Subcutaneous abdominal adipose tissue (tissue), 5 donors: ENCODE data around the gene ACP1.

Experiments
- H3K27ac ChIP-seq: one replicate; pipeline ENCODE4 v1.7.0; 2013; ENCODE audit warnings: low read depth, mild to moderate bottlenecking, inconsistent platforms, low read length, moderate library complexity
- H3K27me3 ChIP-seq, 5 donors: one replicate each; pipeline ENCODE4 v1.7.0; 2013; ENCODE audit warnings: low read length in 5 of 5, inconsistent platforms in 1 of 5; ENCODE audit not compliant: control insufficient read depth in 5 of 5, insufficient read depth in 4 of 5
- H3K36me3 ChIP-seq, 5 donors: one replicate each; pipeline ENCODE4 v1.7.0; 2013; ENCODE audit warnings: low read length in 5 of 5; ENCODE audit not compliant: control insufficient read depth in 5 of 5, insufficient read depth in 5 of 5
- H3K4me1 ChIP-seq, 5 donors: one replicate each; pipeline ENCODE4 v1.7.0; 2013; ENCODE audit warnings: low read length in 5 of 5, mild to moderate bottlenecking in 3 of 5, moderate library complexity in 1 of 5; ENCODE audit not compliant: control insufficient read depth in 5 of 5, insufficient read depth in 5 of 5
- H3K4me3 ChIP-seq, 5 donors: one replicate each; pipeline ENCODE4 v1.7.0; 2013; ENCODE audit warnings: low read length in 5 of 5, low read depth in 1 of 5
- H3K9ac ChIP-seq, 5 donors: one replicate each; pipeline ENCODE4 v1.7.0; 2013; ENCODE audit warnings: low read length in 5 of 5, mild to moderate bottlenecking in 4 of 5, moderate library complexity in 3 of 5
- H3K9me3 ChIP-seq, 5 donors: one replicate each; pipeline ENCODE4 v1.7.0; 2013; ENCODE audit warnings: low read length in 5 of 5; ENCODE audit not compliant: control insufficient read depth in 5 of 5
- donor health status: healthy.
- donor health status: healthy.
- donor health status: healthy.
- donor health status: healthy.
- donor health status: healthy.

ACP1 gene

GRCh38 chr2:254241-254640, 10.5 kb upstream of the ACP1 start:
- Histone ChIP-seq H3K4me1 (no peaks in the 10 kb centered on the region), H3K27me3 (no peaks in the 10 kb centered on the region)

DNA sequence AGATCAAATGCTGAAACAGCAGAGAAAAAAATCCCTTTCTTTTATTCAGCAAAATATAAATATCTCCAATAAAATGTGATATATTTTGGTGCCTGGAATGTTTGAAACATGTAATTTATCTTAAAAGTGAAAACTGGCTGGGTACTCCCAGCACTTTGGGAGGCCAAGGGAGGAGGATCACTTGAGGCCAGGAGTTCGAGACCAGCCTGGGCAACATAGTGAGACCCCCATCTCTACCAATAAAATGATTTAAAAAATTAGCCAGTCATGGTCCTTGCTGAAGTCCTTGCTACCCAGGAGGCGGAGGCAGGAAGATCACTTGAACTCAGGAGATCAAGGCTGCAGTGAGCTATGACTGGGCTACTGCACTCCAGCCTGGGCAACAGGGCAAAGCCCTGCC, 9.6 kb upstream of the ACP1 start:
- no peak overlapping the region for H3K4me3 ChIP-seq
- H3K9me3 ChIP-seq: peaks cover 0 to 23% (median 13%) of the 10 kb centered on the region in 5 donors
- H3K9ac ChIP-seq: no peak overlapping the region
- H3K36me3 ChIP-seq: peaks cover 0 to 12% (median 7%) of the 10 kb centered on the region in 5 donors
- no peaks in the 10 kb centered on the region for H3K27me3 ChIP-seq
- H3K27ac ChIP-seq: no peak overlapping the region
- no peaks in the 10 kb centered on the region for H3K4me1 ChIP-seq

More at GRCh38 chr2:254241-254640, 10.5 kb upstream of the ACP1 start:
- Histone ChIP-seq H3K9ac (no peak overlapping the region), H3K4me3 (no peak overlapping the region), H3K9me3 (peaks cover 0 to 19% (median 13%) of the 10 kb centered on the region in 5 donors), H3K27ac (no peak overlapping the region), H3K36me3 (peaks cover 6 to 19% (median 12%) of the 10 kb centered on the region in 5 donors)

GRCh38 chr2:256094-256493, 8.7 kb upstream of the ACP1 start:
- Histone ChIP-seq H3K27me3 (no peaks in the 10 kb centered on the region), H3K36me3 (peaks cover 5 to 14% (median 7%) of the 10 kb centered on the region in 5 donors), H3K27ac (no peak overlapping the region), H3K9ac (no peak overlapping the region), H3K9me3 (peaks cover 0 to 32% (median 13%) of the 10 kb centered on the region in 5 donors), H3K4me3 (no peak overlapping the region), H3K4me1 (no peaks in the 10 kb centered on the region)

DNA sequence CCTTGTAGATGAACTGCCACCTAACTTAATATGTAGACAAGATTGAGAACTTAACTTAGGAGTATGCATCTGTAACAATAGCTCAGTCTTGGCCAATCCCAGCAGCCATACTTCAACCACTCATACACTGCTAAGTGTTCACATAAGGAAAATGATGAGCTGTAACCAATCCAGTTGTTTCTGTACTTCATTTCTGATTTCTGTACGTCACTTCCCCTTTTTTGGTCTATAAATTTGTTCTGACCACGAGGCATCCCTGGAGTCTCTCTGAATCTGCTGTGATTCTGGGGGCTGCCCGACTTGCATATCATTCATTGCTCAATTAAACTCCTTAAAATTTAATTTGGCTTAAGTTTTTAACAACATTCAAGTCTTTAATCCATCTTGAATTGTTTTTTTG, 7.3 kb upstream of the ACP1 start:
- H3K9me3 ChIP-seq: peaks cover 0 to 32% (median 13%) of the 10 kb centered on the region in 5 donors
- no peak overlapping the region for H3K27ac ChIP-seq
- H3K4me1 ChIP-seq: no peaks in the 10 kb centered on the region
- peaks cover 0 to 5% (median 2%) of the 10 kb centered on the region in 5 donors for H3K36me3 ChIP-seq
- no peak overlapping the region for H3K4me3 ChIP-seq
- H3K9ac ChIP-seq: no peak overlapping the region
- no peaks in the 10 kb centered on the region for H3K27me3 ChIP-seq

DNA sequence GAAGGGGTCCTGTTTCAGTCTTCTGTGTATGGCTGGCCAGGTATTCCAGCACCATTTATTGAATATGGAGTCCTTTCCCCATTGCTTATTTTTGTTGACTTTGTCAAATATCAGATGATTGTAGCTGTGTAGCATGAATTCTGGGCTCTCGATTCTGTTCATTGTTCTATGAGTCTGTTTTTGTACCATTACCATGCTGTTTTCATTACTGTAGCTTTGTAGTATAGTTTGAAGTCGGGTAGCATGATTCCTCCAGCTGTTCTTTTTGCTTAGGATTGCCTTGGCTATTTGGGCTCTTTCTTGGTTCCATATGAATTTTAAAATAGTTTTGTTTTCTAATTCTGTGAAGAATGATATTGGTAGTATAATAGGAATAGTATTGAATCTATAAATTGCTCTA, 6.9 kb upstream of the ACP1 start:
- peaks cover 0 to 32% (median 13%) of the 10 kb centered on the region in 5 donors for H3K9me3 ChIP-seq
- no peak overlapping the region for H3K4me3 ChIP-seq
- H3K4me1 ChIP-seq: no peaks in the 10 kb centered on the region
- H3K36me3 ChIP-seq: peaks cover 0 to 5% (median 2%) of the 10 kb centered on the region in 5 donors
- H3K9ac ChIP-seq: no peak overlapping the region
- no peaks in the 10 kb centered on the region for H3K27me3 ChIP-seq
- H3K27ac ChIP-seq: no peak overlapping the region

DNA sequence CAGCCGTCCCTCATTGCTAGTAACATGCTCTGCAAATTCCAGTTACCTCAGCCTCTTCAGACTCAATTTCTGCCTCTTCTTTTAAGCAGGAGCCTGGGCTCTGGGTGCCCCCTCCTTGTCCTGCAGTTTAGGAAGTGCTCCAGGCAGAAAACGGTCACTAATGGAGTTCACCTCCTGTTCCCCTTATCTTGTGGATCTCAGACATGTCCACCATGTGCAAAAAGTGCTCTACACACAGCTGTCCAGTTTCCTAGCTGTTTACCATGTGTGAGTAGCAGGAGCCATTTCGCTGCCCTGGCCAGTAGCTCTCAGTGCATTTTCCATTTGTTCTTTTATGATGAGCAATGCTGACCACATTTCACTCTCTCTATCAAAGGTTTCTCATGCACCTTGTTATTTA, 5.8 kb upstream of the ACP1 start:
- no peak overlapping the region for H3K9ac ChIP-seq
- no peak overlapping the region for H3K27ac ChIP-seq
- no peak overlapping the region for H3K4me3 ChIP-seq
- peaks cover 0 to 32% (median 13%) of the 10 kb centered on the region in 5 donors for H3K9me3 ChIP-seq
- peaks cover 0 to 8% (median 7%) of the 10 kb centered on the region in 5 donors for H3K4me1 ChIP-seq
- no peaks in the 10 kb centered on the region for H3K27me3 ChIP-seq
- peaks cover 0 to 5% (median 2%) of the 10 kb centered on the region in 5 donors for H3K36me3 ChIP-seq

DNA sequence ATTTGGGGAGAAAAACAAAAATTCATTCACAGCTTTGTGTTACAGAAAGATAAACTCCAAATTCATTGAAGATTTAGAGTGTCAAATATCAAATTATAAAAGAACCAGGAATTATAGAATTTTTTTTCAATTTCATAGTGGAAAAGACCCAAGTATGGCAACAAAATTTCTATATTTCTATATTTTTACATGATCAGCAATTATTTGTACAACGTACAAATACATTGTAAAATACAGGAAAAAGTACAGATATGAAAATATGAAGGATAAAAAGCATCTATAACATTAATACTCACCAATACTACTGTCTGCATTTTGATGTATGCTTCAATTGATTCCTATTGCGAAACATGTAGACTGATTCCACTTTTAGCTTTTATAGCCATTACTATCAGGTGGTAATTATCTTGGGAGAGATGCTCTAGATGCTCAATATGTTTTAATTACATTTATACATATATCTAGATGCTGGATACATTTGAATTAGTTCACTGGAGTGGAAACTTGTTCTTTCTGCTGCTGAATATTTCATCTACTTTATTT, 4.9 kb upstream of the ACP1 start:
- Histone ChIP-seq H3K27ac (no peak overlapping the region), H3K9me3 (peaks cover 0 to 32% (median 10%) of the 10 kb centered on the region in 5 donors), H3K4me3 (no peak overlapping the region), H3K4me1 (peaks cover 0 to 11% (median 11%) of the 10 kb centered on the region in 5 donors), H3K9ac (no peak overlapping the region), H3K36me3 (peaks cover 0 to 5% (median 2%) of the 10 kb centered on the region in 5 donors), H3K27me3 (no peaks in the 10 kb centered on the region)

DNA sequence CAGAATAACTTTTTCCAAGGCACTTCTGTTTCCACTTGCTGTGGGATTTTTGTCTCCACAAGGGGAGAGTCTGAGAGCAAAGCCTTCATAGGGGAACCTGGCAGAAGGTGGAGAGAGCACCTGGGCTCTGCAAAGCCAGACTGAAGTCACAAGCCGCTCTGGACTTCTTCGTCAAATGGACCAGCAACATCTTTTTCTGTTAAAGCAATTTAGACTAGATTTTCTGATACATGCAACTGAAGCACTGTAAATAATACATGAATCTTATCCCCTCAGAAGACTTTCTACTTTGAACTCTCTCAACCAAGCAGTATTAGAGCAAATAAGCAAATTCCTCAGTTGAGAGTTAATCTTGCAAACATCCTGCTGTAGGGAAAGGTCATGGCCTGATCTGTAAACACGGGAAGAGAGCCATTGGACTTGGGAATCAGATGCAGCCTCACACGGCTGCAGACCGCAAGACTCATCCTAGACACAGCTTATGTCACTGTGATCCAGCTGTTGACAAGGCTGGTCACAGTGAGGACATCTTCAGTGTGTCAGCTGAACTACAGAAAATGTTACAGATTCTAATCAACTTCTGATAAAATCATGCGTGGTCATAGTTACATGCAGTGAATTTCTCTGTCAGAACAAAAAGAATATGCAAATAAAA, 4.1 kb upstream of the ACP1 start:
- Histone ChIP-seq H3K27ac (no peak overlapping the region), H3K4me1 (peaks cover 1 to 18% (median 18%) of the 10 kb centered on the region in 5 donors), H3K9me3 (peaks cover 0 to 30% (median 10%) of the 10 kb centered on the region in 5 donors)

DNA sequence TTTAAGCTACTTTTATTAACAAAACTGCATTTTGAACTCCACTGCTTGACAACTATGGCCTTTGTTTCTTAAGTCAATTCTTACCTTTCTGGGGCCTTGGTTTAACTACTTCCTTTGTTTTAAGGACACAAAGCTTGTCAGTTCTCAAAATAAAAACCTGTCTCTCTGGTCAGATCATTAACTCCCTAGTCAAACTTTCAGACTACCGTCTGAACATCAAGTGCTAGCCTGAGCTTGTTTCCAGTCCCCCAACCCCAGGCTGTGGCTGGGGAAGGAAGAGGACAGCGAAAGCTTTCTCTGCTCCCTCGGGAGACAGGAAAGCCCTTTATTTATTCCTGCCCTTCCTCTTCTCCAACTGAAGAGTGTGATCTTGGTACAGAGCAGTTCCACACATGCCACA, 2.6 kb upstream of the ACP1 start:
- Histone ChIP-seq H3K36me3 (peaks cover 0 to 5% (median 2%) of the 10 kb centered on the region in 5 donors), H3K27me3 (no peaks in the 10 kb centered on the region), H3K9ac (no peak overlapping the region), H3K4me3 (no peak overlapping the region), H3K4me1 (peaks cover 2 to 29% (median 24%) of the 10 kb centered on the region in 5 donors), H3K9me3 (peaks cover 0 to 28% (median 9%) of the 10 kb centered on the region in 5 donors), H3K27ac (no peak overlapping the region)

More for the DNA sequence above, 4.1 kb upstream of the ACP1 start:
- Histone ChIP-seq H3K27me3 (no peaks in the 10 kb centered on the region), H3K4me3 (no peak overlapping the region), H3K9ac (no peak overlapping the region), H3K36me3 (peaks cover 0 to 5% (median 2%) of the 10 kb centered on the region in 5 donors)

DNA sequence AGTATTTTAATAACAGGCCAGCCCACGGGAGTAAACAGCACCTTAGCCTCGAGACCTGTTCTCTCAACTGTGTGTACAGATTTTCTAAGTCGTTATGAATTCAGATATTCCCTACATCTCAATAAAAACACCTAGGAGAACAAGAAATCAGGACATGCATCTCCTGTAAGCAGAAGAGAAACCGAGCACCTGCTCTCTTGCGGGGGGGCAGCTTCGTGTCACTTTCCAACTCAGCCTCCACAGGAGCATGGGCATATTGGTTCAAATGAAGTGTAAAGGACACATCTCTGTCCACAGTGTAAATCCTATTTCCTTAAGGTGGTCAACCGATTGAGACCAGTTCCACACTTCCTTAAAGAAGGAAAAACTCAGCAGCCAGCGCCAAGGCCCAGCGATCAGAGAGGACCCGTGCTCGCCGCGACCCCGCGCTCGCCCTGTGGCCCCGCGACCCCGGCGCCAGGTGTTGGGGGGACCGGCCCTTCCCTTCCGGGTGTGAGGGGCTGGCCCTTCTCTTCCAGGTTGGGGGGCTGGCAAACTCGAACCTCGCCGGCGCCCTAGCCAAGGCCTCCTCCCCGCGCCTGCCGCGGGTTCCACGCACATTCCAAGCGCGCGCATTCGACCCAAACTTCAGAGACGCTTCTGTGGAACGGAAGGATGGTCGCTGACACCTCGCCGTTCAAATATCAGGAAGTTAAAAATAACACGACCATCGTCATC, 1.6 kb upstream of the ACP1 start:
- Histone ChIP-seq H3K27ac (no peak overlapping the region), H3K36me3 (peaks cover 0 to 5% (median under 1%) of the 10 kb centered on the region in 5 donors), H3K4me1 (peaks cover 2 to 29% (median 24%) of the 10 kb centered on the region in 5 donors), H3K9ac (peak overlapping the region in 1 of 5 donors; percentile 83), H3K27me3 (no peaks in the 10 kb centered on the region), H3K4me3 (peak overlapping the region; percentile 39 to 98 (median 93)), H3K9me3 (peaks cover 0 to 19% (median 6%) of the 10 kb centered on the region in 5 donors)
